ENCODE results near the gene TC2N. TPM values are rescaled to one million over a fixed set of nuclear protein-coding genes. Genes with fewer than 3 reads are reported as not detected.
A peak's percentile ranks its signal among the peaks of the same experiment; 100 is the strongest.

TC2N gene
- total and polyA plus RNA-seq, 5 experiments from 2014 or later, result 125 to 309 (median 167) TPM

DNA sequence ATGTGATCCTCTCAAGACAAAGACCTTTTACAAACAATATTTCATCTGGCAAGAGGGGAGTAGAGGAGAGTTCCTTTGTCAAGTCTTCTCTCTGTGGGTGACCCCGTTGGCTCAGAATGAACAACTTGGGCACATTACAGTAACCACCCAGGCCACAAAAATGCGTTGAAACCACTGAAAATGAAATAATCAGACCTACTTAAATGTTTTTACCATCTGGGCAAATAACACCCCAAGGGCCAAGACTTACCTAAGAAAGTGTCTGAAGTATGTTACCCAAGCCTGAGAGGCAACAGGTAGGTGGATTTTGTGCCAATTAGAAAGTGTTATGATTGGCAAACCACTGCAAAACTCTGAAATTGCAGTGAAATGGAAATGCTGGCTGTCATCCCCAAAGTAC is 1.3 kb downstream of the TC2N start:
- Mint-ChIP-seq H3K36me3 (peaks cover 11 to 28% (median 21%) of the 10 kb centered on the region in 3 donors), H3K4me3 (peak overlapping the region; percentile 82 to 99 (median 95)), H3K27me3 (no peaks in the 10 kb centered on the region), H3K4me1 (peaks cover 33 to 91% (median 86%) of the 10 kb centered on the region in 4 donors), H3K27ac (peak overlapping the region; percentile 96 to 100 (median 98)), H3K9me3 (no peaks in the 10 kb centered on the region)
- DNase-seq (peak in 2 of 10 donors; percentile 35 to 47), ATAC-seq (peak in 1 of 2 donors; percentile 7)
- POLR2A ChIA-PET, result interaction anchor here (1.0 to 12.3 kb wide), 14 partner anchors 9 to 803 kb away, joined by 3 to 317 read pairs (median 14); partner anchors contain the start of gene PPP4R3A

DNA sequence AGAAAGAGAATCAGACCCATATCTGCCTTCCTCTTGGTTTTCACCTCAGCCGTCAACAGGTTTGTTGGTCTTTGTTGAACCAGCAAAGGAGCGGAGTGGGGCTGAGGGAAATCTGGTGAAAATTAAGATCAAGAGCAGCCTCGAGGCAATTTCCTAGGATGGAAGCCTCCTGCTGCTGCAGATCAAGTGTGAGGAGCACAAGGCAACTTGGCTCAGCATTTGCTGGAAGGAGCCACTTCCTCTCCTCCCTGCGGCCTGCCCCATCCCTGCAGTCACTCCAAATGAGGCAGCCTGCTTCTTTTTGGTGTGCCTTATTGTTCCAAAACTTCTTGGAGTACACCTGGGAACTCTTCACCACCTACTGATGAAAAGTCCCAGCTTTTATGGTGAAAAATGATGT is 4.9 kb downstream of the TC2N start:
- peak overlapping the region; percentile 77 to 98 (median 86) for H3K4me3 Mint-ChIP-seq
- H3K9me3 Mint-ChIP-seq, result no peaks in the 10 kb centered on the region
- H3K27ac Mint-ChIP-seq, result peak overlapping the region; percentile 91 to 98 (median 94)
- H3K27me3 Mint-ChIP-seq, result no peaks in the 10 kb centered on the region
- POLR2A ChIA-PET, result interaction anchor here (0.6 to 8.3 kb wide), 13 partner anchors 10 to 786 kb away, joined by 3 to 150 read pairs (median 6); no protein-coding TSS in a partner anchor
- ATAC-seq (no peak), DNase-seq (no peak)
- H3K4me1 Mint-ChIP-seq, result peaks cover 37 to 89% (median 84%) of the 10 kb centered on the region in 4 donors
- H3K36me3 Mint-ChIP-seq, result peaks cover 26 to 64% (median 49%) of the 10 kb centered on the region in 3 donors

DNA sequence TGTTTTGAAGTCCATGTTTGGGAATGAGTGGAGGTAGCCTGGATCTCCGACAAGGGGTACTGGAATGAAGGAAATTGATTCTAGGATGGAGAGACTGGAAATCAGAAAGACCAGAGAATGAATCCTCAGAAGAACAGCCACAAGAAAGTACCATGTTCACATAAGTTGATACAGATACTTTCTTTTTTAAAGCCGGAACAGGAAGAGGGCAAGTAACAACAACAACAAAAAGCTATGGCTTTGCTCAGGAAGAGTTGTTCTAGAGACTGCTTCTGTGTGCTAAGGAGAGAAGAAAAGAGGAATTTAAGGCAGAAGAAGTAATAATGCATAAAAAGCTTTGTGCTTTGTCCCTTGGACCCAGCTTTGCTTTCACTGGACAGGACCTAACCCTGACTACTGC is 6.2 kb downstream of the TC2N start:
- ATAC-seq (peak; percentile 59 to 77), DNase-seq (peak in 1 of 10 donors; percentile 48)
- Mint-ChIP-seq H3K27ac (peak overlapping the region; percentile 92 to 98 (median 96)), H3K36me3 (peaks cover 26 to 77% (median 52%) of the 10 kb centered on the region in 3 donors), H3K9me3 (no peaks in the 10 kb centered on the region), H3K4me3 (peak overlapping the region; percentile 75 to 86 (median 82)), H3K27me3 (no peaks in the 10 kb centered on the region), H3K4me1 (peaks cover 37 to 87% (median 82%) of the 10 kb centered on the region in 4 donors)
- POLR2A ChIA-PET, result interaction anchor here (0.5 to 8.3 kb wide), 10 partner anchors 9 to 666 kb away, joined by 3 to 150 read pairs (median 8); no protein-coding TSS in a partner anchor

DNA sequence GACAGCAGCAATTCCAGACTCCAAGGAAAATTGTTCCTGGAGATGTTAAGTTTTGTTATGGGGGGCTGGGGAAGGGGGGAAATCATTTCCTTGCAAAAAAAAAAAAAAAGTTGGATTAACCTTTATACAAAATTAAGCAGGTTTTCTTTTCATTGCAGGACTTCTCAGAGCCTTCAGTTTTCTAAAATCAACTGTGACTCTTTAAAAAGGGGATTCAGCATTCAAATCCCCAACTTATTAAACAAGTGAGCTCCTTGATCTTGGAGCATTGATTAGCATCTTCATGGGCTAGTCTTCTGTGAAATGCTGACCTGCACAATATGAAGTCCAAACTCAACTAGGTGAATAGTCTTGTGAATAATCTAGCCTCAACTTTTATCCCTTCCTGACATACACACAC is 7.1 kb downstream of the TC2N start:
- no peak for ATAC-seq
- no peaks in the 10 kb centered on the region for H3K27me3 Mint-ChIP-seq
- H3K4me3 Mint-ChIP-seq, result peak overlapping the region in 7 of 10 donors; percentile 77 to 86 (median 84)
- no peaks in the 10 kb centered on the region for H3K9me3 Mint-ChIP-seq
- peaks cover 31 to 86% (median 55%) of the 10 kb centered on the region in 3 donors for H3K36me3 Mint-ChIP-seq
- peaks cover 45 to 93% (median 87%) of the 10 kb centered on the region in 4 donors for H3K4me1 Mint-ChIP-seq
- POLR2A ChIA-PET, result interaction anchor here (0.6 to 8.3 kb wide), 10 partner anchors 9 to 350 kb away, joined by 3 to 150 read pairs (median 4); partner anchors contain the start of gene PPP4R3A
- peak overlapping the region; percentile 88 to 98 (median 96) for H3K27ac Mint-ChIP-seq
- DNase-seq, result no peak

DNA sequence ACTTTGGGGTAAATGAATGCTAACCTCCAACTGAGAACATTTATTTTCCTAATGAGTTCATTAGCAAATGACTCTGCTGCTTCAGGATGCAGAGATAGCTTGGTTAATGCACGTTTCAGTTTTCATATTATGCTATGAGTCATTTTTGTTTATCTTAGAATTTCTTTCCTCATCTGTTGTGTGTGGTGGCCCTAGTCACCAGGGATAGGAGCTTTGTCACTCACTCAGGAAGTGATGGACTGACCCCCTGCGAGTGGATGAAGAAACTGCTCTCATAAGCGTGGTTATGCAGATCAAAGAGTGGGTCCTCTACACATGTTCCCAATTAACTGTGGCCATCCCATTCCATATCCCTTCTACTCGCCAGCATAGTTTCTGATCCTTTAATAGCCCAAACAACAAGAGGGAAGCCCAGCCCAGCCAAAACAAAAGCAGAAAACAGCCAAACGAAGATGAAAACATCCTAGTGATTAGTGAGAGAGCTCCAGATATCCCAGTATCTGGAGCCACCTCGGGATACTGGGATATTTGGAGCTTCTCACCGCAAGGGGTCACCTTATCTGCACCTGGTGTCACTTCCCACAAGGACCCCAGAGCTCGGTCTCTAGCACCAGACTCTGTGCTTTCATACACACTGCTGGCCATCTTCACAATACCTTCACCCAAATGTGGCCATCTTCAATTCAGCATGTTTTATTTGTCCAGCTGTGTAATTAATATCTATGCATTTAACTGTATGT is 8.6 kb downstream of the TC2N start:
- Mint-ChIP-seq H3K9me3 (no peaks in the 10 kb centered on the region), H3K36me3 (peaks cover 31 to 92% (median 54%) of the 10 kb centered on the region in 3 donors), H3K27me3 (no peaks in the 10 kb centered on the region), H3K4me3 (peak overlapping the region in 9 of 10 donors; percentile 27 to 82 (median 48)), H3K27ac (peak overlapping the region in 9 of 10 donors; percentile 20 to 98 (median 91)), H3K4me1 (peaks cover 53 to 93% (median 91%) of the 10 kb centered on the region in 4 donors)
- POLR2A ChIA-PET, result interaction anchor here (0.9 to 8.3 kb wide), 8 partner anchors 8 to 72 kb away, joined by 3 to 150 read pairs (median 6); partner anchors contain the start of gene TC2N
- ATAC-seq, result no peak
- no peak for DNase-seq

DNA sequence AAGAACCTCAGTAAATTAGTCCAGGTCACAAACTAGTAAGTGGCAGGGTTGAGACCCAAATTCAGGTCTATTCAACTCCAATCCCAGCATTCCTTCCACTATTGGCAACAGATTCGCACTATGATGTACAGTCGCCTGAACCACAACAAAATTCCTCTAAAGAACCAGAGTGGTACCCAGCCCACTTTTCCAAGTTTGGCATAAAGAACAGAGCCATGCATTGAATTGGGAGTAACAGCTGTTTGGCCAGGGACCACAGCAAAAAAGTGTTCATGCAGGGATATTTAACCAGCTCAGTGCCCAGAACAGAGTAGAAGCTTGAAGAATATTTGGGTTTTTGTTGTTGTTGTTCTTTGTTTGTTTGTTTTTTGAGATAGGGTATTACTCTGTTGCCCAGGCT is 9.7 kb downstream of the TC2N start:
- Mint-ChIP-seq H3K27me3 (no peaks in the 10 kb centered on the region), H3K4me1 (peaks cover 49 to 92% (median 90%) of the 10 kb centered on the region in 4 donors), H3K9me3 (no peaks in the 10 kb centered on the region), H3K4me3 (peak overlapping the region in 1 of 10 donors; percentile 42), H3K27ac (peak overlapping the region in 5 of 10 donors; percentile 19 to 98 (median 92)), H3K36me3 (peaks cover 24 to 91% (median 46%) of the 10 kb centered on the region in 3 donors)
- POLR2A ChIA-PET, result interaction anchor here (0.6 to 8.3 kb wide), 5 partner anchors 11 to 54 kb away, joined by 3 to 150 read pairs (median 66); partner anchors contain the start of gene TC2N
- DNase-seq (no peak), ATAC-seq (no peak)

DNA sequence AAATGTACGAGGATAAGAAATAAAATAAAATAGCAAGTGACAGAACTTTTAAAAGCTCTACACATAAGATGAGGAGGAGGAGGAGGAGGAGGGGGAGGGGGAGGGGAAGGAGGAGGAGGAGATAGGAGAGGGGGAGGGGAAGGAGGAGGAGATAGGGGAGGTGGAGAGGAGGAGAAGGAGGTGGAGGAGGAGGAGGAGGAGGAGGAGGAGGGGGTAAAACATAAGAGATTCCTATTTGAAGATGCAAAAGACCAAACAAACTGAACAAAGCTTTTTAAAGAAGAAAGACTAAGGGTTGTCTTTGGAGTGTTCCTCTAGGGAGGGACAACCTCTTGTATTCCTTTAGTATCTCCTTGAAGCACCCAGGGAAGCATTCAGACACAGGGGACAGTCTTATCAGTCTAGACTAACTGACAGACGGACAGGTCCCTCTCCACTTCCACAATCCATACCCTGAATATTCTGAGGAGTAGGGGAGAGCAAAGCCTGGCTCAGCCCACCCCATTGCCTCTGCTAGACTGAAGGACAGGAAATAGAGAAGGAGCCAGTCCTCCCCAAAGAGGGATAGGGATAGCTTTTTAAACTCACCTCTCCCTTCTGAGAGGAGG is 12.9 kb downstream of the TC2N start:
- peaks cover 23 to 88% (median 39%) of the 10 kb centered on the region in 3 donors for H3K36me3 Mint-ChIP-seq
- peak overlapping the region in 9 of 10 donors; percentile 11 to 74 (median 44) for H3K4me3 Mint-ChIP-seq
- H3K4me1 Mint-ChIP-seq, result peaks cover 39 to 83% (median 78%) of the 10 kb centered on the region in 4 donors
- POLR2A ChIA-PET, result interaction anchor here (0.9 to 7.2 kb wide), 6 partner anchors 9 to 82 kb away, joined by 3 to 67 read pairs (median 18); partner anchors contain the start of gene TC2N
- no peaks in the 10 kb centered on the region for H3K27me3 Mint-ChIP-seq
- no peaks in the 10 kb centered on the region for H3K9me3 Mint-ChIP-seq
- ATAC-seq (no peak), DNase-seq (no peak)
- H3K27ac Mint-ChIP-seq, result peak overlapping the region; percentile 20 to 94 (median 83)

DNA sequence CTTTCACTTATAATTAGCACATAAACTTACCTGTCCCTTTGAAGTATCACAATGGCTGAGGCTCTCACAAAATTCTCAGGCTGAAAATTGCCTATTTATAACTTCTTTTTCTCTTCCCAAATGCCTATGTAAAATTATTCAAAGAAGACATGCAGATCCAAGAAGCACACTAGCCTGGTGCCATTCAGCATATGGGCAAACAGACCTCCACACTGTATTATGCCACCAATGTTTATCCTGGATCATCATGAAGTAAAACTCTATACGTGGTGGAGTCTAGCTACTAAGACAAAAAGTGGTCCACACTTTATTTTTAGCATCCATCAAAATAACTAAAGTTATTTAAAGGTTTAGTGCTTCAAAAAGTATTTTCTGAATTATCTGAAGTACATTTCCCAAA is 15.8 kb downstream of the TC2N start:
- H3K36me3 Mint-ChIP-seq, result peaks cover 25 to 81% (median 42%) of the 10 kb centered on the region in 3 donors
- ATAC-seq, result no peak
- no peak for DNase-seq
- no peaks in the 10 kb centered on the region for H3K9me3 Mint-ChIP-seq
- POLR2A ChIA-PET, result interaction anchor here (1.0 to 3.1 kb wide), 10 partner anchors 8 to 48 kb away, joined by 3 to 9 read pairs (median 4); no protein-coding TSS in a partner anchor
- peaks cover 39 to 80% (median 72%) of the 10 kb centered on the region in 4 donors for H3K4me1 Mint-ChIP-seq
- no peaks in the 10 kb centered on the region for H3K27me3 Mint-ChIP-seq
- peak overlapping the region in 9 of 10 donors; percentile 4 to 87 (median 65) for H3K27ac Mint-ChIP-seq
- H3K4me3 Mint-ChIP-seq, result no peak overlapping the region

DNA sequence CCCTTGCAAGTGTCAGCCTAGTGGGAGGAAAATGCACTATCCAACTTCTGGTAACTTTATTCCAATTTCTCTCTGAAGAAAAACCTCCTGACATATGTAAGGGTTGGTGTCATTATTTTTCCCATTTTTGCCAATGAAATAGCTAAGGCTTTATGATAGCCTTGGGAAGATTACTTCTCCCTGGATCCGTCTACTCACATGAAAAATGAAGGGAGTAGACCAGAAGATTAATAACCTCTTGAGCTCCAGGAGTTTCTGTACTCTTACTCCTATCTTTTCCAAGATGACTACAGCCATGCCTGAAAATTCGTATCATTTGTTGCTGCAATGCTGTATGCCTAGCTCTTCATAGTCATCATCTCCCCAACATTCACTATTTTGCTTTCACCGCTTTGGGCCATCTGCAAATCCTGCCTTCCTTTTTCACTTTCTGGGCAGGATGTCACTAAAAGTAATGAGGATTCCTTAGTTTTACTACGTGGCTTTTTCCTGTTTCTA is 18.8 kb downstream of the TC2N start:
- H3K27me3 Mint-ChIP-seq, result no peaks in the 10 kb centered on the region
- peak overlapping the region in 7 of 10 donors; percentile 13 to 64 (median 58) for H3K27ac Mint-ChIP-seq
- no peak for DNase-seq
- POLR2A ChIA-PET, result interaction anchor here (1.3 to 1.6 kb wide), 2 partner anchors 9 to 14 kb away, joined by 4 read pairs; no protein-coding TSS in a partner anchor
- no peak overlapping the region for H3K4me3 Mint-ChIP-seq
- no peaks in the 10 kb centered on the region for H3K9me3 Mint-ChIP-seq
- no peak for ATAC-seq
- H3K36me3 Mint-ChIP-seq, result peaks cover 21 to 73% (median 48%) of the 10 kb centered on the region in 3 donors
- peaks cover 24 to 76% (median 61%) of the 10 kb centered on the region in 4 donors for H3K4me1 Mint-ChIP-seq

DNA sequence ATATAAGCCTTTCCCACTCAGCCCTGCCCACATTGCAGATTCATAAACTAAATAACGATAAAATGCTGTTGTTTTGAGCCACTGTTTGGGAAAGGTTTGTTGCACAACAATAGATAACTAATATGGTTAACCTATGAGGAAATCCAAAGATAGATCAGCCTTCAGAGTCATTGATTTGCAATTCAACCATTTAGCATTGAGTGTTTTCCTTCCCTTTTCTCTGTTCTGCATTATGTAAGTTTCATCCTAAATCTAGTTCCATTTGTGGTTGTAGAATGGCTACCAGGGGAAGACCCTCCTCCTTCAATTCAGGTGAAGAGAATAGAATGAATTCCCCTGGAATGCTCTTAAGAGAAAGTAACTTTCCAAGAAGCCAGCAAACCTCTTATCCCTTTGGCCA is 19.6 kb downstream of the TC2N start:
- Mint-ChIP-seq H3K27me3 (no peaks in the 10 kb centered on the region), H3K36me3 (peaks cover 20 to 71% (median 46%) of the 10 kb centered on the region in 3 donors), H3K27ac (peak overlapping the region in 5 of 10 donors; percentile 34 to 68 (median 47)), H3K9me3 (no peaks in the 10 kb centered on the region), H3K4me1 (peaks cover 24 to 74% (median 60%) of the 10 kb centered on the region in 4 donors), H3K4me3 (no peak overlapping the region)
- ATAC-seq (no peak), DNase-seq (no peak)
- POLR2A ChIA-PET, result interaction anchor here (0.7 to 8.3 kb wide), 5 partner anchors 8 to 505 kb away, joined by 3 to 66 read pairs (median 4); no protein-coding TSS in a partner anchor

DNA sequence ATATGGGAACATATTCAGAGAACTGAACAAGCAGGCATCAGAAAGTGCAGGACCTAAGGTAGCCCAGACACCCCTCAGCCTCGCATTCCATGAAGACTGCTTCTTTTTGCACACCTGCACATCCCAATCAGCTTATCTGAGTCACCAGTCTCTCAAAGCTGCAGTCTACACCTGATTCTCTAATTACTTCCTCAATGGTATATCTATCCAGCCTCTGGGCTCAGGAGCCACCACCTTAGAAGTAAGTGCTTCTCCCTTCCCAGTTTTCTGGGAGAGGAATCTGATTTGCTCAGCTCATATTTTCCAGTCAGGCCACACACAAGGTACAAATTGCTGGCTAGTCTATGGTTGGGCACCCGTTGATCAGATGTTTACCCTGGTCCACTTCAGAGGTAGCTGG is 21.7 kb downstream of the TC2N start:
- Mint-ChIP-seq H3K4me3 (no peak overlapping the region), H3K27me3 (no peaks in the 10 kb centered on the region), H3K27ac (peak overlapping the region in 5 of 10 donors; percentile 33 to 67 (median 60)), H3K36me3 (peaks cover 9 to 72% (median 42%) of the 10 kb centered on the region in 3 donors), H3K4me1 (peaks cover 22 to 82% (median 64%) of the 10 kb centered on the region in 4 donors), H3K9me3 (no peaks in the 10 kb centered on the region)
- POLR2A ChIA-PET, result interaction anchor here (0.9 to 8.3 kb wide), 7 partner anchors 10 to 54 kb away, joined by 3 to 66 read pairs (median 12); partner anchors contain the start of gene TC2N
- DNase-seq, result no peak
- no peak for ATAC-seq
